ENCODE results near the gene PUDP. TPM values are rescaled to one million over a fixed set of nuclear protein-coding genes. Genes with fewer than 3 reads are reported as not detected.
A peak's percentile ranks its signal among the peaks of the same experiment; 100 is the strongest.

The PUDP gene
- 19.0 TPM for polyA plus RNA-seq (2013, experiment 1 of 2)
- polyA plus RNA-seq (2013, experiment 2 of 2), result 18.3 TPM

DNA sequence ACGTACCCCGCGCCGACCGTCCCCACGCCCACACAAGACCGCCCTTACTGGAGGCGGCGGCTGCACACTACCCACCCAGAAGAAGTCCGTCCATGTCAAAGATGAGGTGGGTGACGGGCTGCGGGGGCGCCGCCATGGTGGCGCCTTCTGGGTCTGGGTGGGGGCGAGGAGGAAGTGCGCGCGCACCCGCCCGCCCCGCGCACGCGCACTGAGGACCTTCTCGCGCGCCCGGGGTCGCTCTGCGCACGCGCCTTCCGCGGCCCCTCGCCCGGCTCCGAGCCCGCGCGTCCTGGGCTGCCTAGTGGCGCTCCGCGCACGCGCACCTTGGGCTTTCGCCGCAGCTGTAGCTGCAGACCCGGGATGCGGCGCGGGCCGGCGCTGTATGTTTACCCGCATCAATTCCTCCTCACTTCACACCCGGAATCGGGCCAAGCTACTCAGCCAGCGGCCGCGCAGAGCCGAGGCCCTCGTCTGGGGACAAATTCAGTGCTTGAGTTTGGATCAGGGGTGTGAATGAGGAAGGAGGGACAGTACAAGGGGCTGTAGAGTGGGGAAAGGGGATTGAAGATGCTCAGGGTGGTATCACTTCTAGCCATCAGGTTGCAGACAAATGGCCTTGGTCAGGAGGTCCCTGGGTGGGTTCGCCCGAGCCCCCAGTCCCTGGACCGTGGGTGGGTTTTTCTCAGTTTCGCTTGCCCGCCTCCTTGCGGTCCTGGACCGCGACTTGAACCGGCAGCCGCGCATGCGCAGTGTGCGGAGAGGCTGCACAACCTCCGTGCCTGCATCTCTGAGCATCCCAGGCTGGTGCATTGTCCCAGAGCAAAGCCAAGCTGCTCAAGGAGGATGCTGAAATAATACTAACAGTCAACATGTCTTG lies at the start of gene PUDP:
Gene PUDP, minus strand, starts transcription at position 176 of the 877 bp plus-strand sequence. Its CDS starts 40 bp downstream, at position 136.
- H3K23ac ChIP-seq (ENCODE audit: low read length), result no peak within 1 kb of the TSS
- no peak within 1 kb of the TSS for H2AK5ac ChIP-seq (ENCODE audit: low read length)
- no peaks in the 10 kb centered on the region for H3K4me1 ChIP-seq (ENCODE audit: control insufficient read depth, low read depth, low read length)
- no peak within 1 kb of the TSS for H2BK5ac ChIP-seq (ENCODE audit: low read length)
- peak within 1 kb of the TSS; percentile 66 for H3K27ac ChIP-seq (ENCODE audit: low read depth, low read length)
- WGBS (ENCODE audit: extremely low coverage, insufficient coverage, low lambda C conversion rate), result no CpG with 5 or more reads among the region's 76 CpGs
- peak within 1 kb of the TSS; percentile 67 for H3K4me2 ChIP-seq (ENCODE audit: low read length)
- H3K18ac ChIP-seq (ENCODE audit: low read length), result peak within 1 kb of the TSS; percentile 90
- H2BK15ac ChIP-seq (replicated peaks; ENCODE audit: low read depth), result no peak within 1 kb of the TSS
- no peak within 1 kb of the TSS for H2BK120ac ChIP-seq (ENCODE audit: low read depth, low read length)
- no peaks in the 10 kb centered on the region for H3K27me3 ChIP-seq (ENCODE audit: insufficient read depth, low read length, poor library complexity)
- peak; percentile 83 for DNase-seq
- H3K79me2 ChIP-seq (ENCODE audit: control insufficient read depth, insufficient read depth, low read length), result no peaks in the 10 kb centered on the region
- H3K4ac ChIP-seq (ENCODE audit: low read depth, low read length), result no peak within 1 kb of the TSS
- no peak within 1 kb of the TSS for H4K8ac ChIP-seq (ENCODE audit: low read depth, low read length)
- no peaks in the 10 kb centered on the region for H3K36me3 ChIP-seq (ENCODE audit: control insufficient read depth, insufficient read depth, low read length)
- H3K79me1 ChIP-seq (ENCODE audit: low read length), result no peaks in the 10 kb centered on the region
- H3K9ac ChIP-seq (ENCODE audit: low read length), result peak within 1 kb of the TSS; percentile 79
- peak within 1 kb of the TSS; percentile 89 for H3K56ac ChIP-seq (ENCODE audit: low read length)
- H3K4me3 ChIP-seq (ENCODE audit: low read length), result peak within 1 kb of the TSS; percentile 61
- H4K5ac ChIP-seq (ENCODE audit: low read length), result no peak within 1 kb of the TSS

DNA sequence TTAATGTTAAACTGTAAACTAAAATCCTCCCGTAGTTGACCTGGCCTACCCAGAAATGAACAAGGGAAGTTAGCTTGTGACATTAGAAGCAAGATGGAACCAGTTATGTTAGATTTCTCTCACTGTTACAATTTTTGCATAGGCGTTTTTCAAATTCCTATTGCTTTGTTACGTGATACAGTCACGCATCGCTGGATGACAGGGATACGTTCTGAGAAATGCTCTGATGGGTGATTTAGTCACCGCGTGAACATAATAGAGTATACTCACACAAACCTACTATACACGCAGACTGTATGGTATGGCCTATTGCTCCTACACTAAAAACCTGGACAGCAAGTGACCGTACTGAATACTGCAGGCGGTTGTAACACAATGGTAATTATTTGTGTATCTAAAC lies 46.7 kb upstream of the PUDP start:
- Histone ChIP-seq H3K27me3 (ENCODE audit: insufficient read depth, low read length, poor library complexity) (no peaks in the 10 kb centered on the region), H4K5ac (ENCODE audit: low read length) (no peak overlapping the region)
- WGBS (ENCODE audit: extremely low coverage, insufficient coverage, low lambda C conversion rate), result no CpG with 5 or more reads among the region's 11 CpGs

DNA sequence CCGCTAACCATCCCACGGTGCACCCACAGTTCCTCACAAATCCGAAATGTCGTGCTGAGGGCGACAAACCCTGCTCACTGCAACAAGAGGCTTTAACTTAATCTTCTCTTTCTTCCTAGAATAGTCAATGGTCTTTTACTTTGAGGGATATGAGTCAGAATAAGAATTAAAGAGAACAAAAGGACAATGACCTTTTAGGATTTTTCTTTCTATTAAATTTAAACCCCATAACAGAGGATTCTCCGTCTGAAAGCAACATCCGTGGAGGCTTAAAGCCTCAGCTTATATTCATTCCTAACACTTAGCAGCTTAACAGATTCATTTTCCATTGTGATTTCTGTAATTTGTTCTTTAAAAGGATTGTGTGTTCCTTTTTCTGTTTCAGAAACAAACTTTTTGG lies 44.9 kb upstream of the PUDP start:
- no peaks in the 10 kb centered on the region for H3K36me3 ChIP-seq (ENCODE audit: control insufficient read depth, insufficient read depth, low read length)
- H3K9ac ChIP-seq (ENCODE audit: low read length), result no peak overlapping the region
- H3K27me3 ChIP-seq (ENCODE audit: insufficient read depth, low read length, poor library complexity), result no peaks in the 10 kb centered on the region
- no peak overlapping the region for H3K27ac ChIP-seq (ENCODE audit: low read depth, low read length)
- no peak overlapping the region for H2BK120ac ChIP-seq (ENCODE audit: low read depth, low read length)
- H4K8ac ChIP-seq (ENCODE audit: low read depth, low read length), result no peak overlapping the region
- no peak overlapping the region for H2AK5ac ChIP-seq (ENCODE audit: low read length)
- no peaks in the 10 kb centered on the region for H3K4me1 ChIP-seq (ENCODE audit: control insufficient read depth, low read depth, low read length)
- no peaks in the 10 kb centered on the region for H3K79me1 ChIP-seq (ENCODE audit: low read length)
- no peak overlapping the region for H3K23ac ChIP-seq (ENCODE audit: low read length)
- no peak overlapping the region for H4K5ac ChIP-seq (ENCODE audit: low read length)
- no peak overlapping the region for H3K4me3 ChIP-seq (ENCODE audit: low read length)
- no peak overlapping the region for H2BK15ac ChIP-seq (replicated peaks; ENCODE audit: low read depth)
- no peak overlapping the region for H3K56ac ChIP-seq (ENCODE audit: low read length)
- H3K18ac ChIP-seq (ENCODE audit: low read length), result no peak overlapping the region
- DNase-seq, result no peak
- H3K4me2 ChIP-seq (ENCODE audit: low read length), result no peak overlapping the region
- no peak overlapping the region for H2BK5ac ChIP-seq (ENCODE audit: low read length)
- H3K4ac ChIP-seq (ENCODE audit: low read depth, low read length), result no peak overlapping the region
- WGBS (ENCODE audit: extremely low coverage, insufficient coverage, low lambda C conversion rate), result no CpG with 5 or more reads among the region's 7 CpGs
- no peaks in the 10 kb centered on the region for H3K79me2 ChIP-seq (ENCODE audit: control insufficient read depth, insufficient read depth, low read length)

More for the DNA sequence above, 46.7 kb upstream of the PUDP start:
- H3K4ac ChIP-seq (ENCODE audit: low read depth, low read length), result no peak overlapping the region
- no peak overlapping the region for H2BK120ac ChIP-seq (ENCODE audit: low read depth, low read length)
- no peak overlapping the region for H3K9ac ChIP-seq (ENCODE audit: low read length)
- H3K79me2 ChIP-seq (ENCODE audit: control insufficient read depth, insufficient read depth, low read length), result no peaks in the 10 kb centered on the region
- no peaks in the 10 kb centered on the region for H3K79me1 ChIP-seq (ENCODE audit: low read length)
- H3K36me3 ChIP-seq (ENCODE audit: control insufficient read depth, insufficient read depth, low read length), result no peaks in the 10 kb centered on the region
- H3K4me3 ChIP-seq (ENCODE audit: low read length), result no peak overlapping the region
- no peak overlapping the region for H2BK15ac ChIP-seq (replicated peaks; ENCODE audit: low read depth)
- DNase-seq, result no peak
- no peak overlapping the region for H3K23ac ChIP-seq (ENCODE audit: low read length)
- H3K4me2 ChIP-seq (ENCODE audit: low read length), result no peak overlapping the region
- H4K8ac ChIP-seq (ENCODE audit: low read depth, low read length), result no peak overlapping the region
- no peak overlapping the region for H2AK5ac ChIP-seq (ENCODE audit: low read length)
- no peak overlapping the region for H3K56ac ChIP-seq (ENCODE audit: low read length)
- H2BK5ac ChIP-seq (ENCODE audit: low read length), result no peak overlapping the region
- H3K4me1 ChIP-seq (ENCODE audit: control insufficient read depth, low read depth, low read length), result no peaks in the 10 kb centered on the region
- H3K18ac ChIP-seq (ENCODE audit: low read length), result no peak overlapping the region
- no peak overlapping the region for H3K27ac ChIP-seq (ENCODE audit: low read depth, low read length)

DNA sequence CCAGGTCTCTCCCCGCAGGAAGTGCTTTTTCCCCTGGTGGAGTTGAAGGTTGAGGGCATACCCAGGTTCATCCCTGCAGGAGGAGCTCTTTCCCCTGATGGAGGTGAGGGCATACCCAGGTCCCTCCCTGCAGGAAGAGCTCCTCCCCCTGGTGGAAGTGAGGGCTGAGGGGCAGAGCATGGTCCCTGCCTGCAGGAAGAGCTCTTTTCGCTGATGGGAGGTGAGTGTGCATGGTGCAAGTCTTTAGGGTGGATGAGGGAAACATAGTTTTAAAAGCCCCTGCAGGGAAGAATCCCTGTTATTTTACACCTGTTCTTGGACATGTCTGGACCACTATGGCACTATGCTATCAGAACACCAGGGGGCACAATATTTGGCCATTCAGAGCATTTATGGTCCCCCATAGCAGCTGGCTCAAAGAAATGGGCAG lies 43.7 kb upstream of the PUDP start:
- no peak overlapping the region for H3K4me3 ChIP-seq (ENCODE audit: low read length)
- H3K79me2 ChIP-seq (ENCODE audit: control insufficient read depth, insufficient read depth, low read length), result no peaks in the 10 kb centered on the region
- no peak overlapping the region for H3K27ac ChIP-seq (ENCODE audit: low read depth, low read length)
- peak; percentile 78 for DNase-seq
- H3K9ac ChIP-seq (ENCODE audit: low read length), result no peak overlapping the region
- no peak overlapping the region for H3K18ac ChIP-seq (ENCODE audit: low read length)
- H3K79me1 ChIP-seq (ENCODE audit: low read length), result no peaks in the 10 kb centered on the region
- no peak overlapping the region for H3K4me2 ChIP-seq (ENCODE audit: low read length)
- no peak overlapping the region for H2AK5ac ChIP-seq (ENCODE audit: low read length)
- no peak overlapping the region for H2BK15ac ChIP-seq (replicated peaks; ENCODE audit: low read depth)
- H3K56ac ChIP-seq (ENCODE audit: low read length), result no peak overlapping the region
- no peak overlapping the region for H4K8ac ChIP-seq (ENCODE audit: low read depth, low read length)
- WGBS (ENCODE audit: extremely low coverage, insufficient coverage, low lambda C conversion rate), result no CpG with 5 or more reads among the region's 2 CpGs
- no peak overlapping the region for H3K23ac ChIP-seq (ENCODE audit: low read length)
- H3K4me1 ChIP-seq (ENCODE audit: control insufficient read depth, low read depth, low read length), result no peaks in the 10 kb centered on the region
- no peak overlapping the region for H3K4ac ChIP-seq (ENCODE audit: low read depth, low read length)
- no peak overlapping the region for H2BK120ac ChIP-seq (ENCODE audit: low read depth, low read length)
- H3K36me3 ChIP-seq (ENCODE audit: control insufficient read depth, insufficient read depth, low read length), result no peaks in the 10 kb centered on the region
- H2BK5ac ChIP-seq (ENCODE audit: low read length), result no peak overlapping the region
- H4K5ac ChIP-seq (ENCODE audit: low read length), result no peak overlapping the region
- H3K27me3 ChIP-seq (ENCODE audit: insufficient read depth, low read length, poor library complexity), result no peaks in the 10 kb centered on the region

DNA sequence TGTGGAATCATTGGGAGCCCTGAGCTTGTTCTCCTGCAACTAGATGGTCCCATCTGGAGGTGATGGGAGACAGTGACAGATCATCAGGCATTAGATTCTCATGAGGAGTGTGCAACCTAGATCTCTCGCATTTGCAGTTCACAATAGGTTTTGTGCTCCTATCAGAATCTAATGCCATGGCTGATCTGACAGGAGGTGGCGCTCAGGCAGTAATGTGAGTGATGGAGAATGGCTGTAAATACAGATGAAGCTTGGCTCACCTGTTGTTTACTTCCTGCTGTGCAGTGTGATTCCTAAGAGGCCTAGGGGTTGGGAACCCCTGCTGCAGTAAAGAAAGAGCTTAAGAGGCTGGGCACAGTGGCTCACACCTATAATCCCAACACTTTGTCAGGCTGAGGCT lies 42.2 kb upstream of the PUDP start:
- H3K18ac ChIP-seq (ENCODE audit: low read length), result no peak overlapping the region
- no peaks in the 10 kb centered on the region for H3K27me3 ChIP-seq (ENCODE audit: insufficient read depth, low read length, poor library complexity)
- H3K36me3 ChIP-seq (ENCODE audit: control insufficient read depth, insufficient read depth, low read length), result no peaks in the 10 kb centered on the region
- H4K5ac ChIP-seq (ENCODE audit: low read length), result no peak overlapping the region
- DNase-seq, result peak; percentile 2
- no peak overlapping the region for H2BK120ac ChIP-seq (ENCODE audit: low read depth, low read length)
- H3K79me1 ChIP-seq (ENCODE audit: low read length), result no peaks in the 10 kb centered on the region
- no peak overlapping the region for H3K9ac ChIP-seq (ENCODE audit: low read length)
- no peak overlapping the region for H3K56ac ChIP-seq (ENCODE audit: low read length)
- H2BK15ac ChIP-seq (replicated peaks; ENCODE audit: low read depth), result no peak overlapping the region
- no peak overlapping the region for H2AK5ac ChIP-seq (ENCODE audit: low read length)
- no peak overlapping the region for H4K8ac ChIP-seq (ENCODE audit: low read depth, low read length)
- H3K79me2 ChIP-seq (ENCODE audit: control insufficient read depth, insufficient read depth, low read length), result no peaks in the 10 kb centered on the region
- no peak overlapping the region for H2BK5ac ChIP-seq (ENCODE audit: low read length)
- H3K4me2 ChIP-seq (ENCODE audit: low read length), result no peak overlapping the region
- no peak overlapping the region for H3K4me3 ChIP-seq (ENCODE audit: low read length)
- H3K4me1 ChIP-seq (ENCODE audit: control insufficient read depth, low read depth, low read length), result no peaks in the 10 kb centered on the region
- H3K4ac ChIP-seq (ENCODE audit: low read depth, low read length), result no peak overlapping the region
- no peak overlapping the region for H3K23ac ChIP-seq (ENCODE audit: low read length)
- no peak overlapping the region for H3K27ac ChIP-seq (ENCODE audit: low read depth, low read length)
- WGBS (ENCODE audit: extremely low coverage, insufficient coverage, low lambda C conversion rate), result no CpG with 5 or more reads among the region's 2 CpGs
